ENCODE results near the gene ASMTL. TPM values are rescaled to one million over a fixed set of nuclear protein-coding genes. Genes with fewer than 3 reads are reported as not detected.

Gene ASMTL, protein sequence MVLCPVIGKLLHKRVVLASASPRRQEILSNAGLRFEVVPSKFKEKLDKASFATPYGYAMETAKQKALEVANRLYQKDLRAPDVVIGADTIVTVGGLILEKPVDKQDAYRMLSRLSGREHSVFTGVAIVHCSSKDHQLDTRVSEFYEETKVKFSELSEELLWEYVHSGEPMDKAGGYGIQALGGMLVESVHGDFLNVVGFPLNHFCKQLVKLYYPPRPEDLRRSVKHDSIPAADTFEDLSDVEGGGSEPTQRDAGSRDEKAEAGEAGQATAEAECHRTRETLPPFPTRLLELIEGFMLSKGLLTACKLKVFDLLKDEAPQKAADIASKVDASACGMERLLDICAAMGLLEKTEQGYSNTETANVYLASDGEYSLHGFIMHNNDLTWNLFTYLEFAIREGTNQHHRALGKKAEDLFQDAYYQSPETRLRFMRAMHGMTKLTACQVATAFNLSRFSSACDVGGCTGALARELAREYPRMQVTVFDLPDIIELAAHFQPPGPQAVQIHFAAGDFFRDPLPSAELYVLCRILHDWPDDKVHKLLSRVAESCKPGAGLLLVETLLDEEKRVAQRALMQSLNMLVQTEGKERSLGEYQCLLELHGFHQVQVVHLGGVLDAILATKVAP
- total RNA-seq (10 to 100 TPM; 30.9 to 50.0 (median 41.7) TPM), polyA plus RNA-seq (10 to 100 TPM; 41.0 to 46.0 TPM), total RNA-seq (28.7 reads per million, percentile 59 among the genes with 10 or more reads in this experiment)

GRCh38 chrX:1452516-1453394 is at the start of gene ASMTL:
ASMTL (minus strand) TSS chrX:1452909; CDS start chrX:1452840, 69 bp downstream.
- H3K27ac Mint-ChIP-seq, result peak within 1 kb of the TSS; percentile 81 to 99 (median 95)
- H3K4me1 Mint-ChIP-seq, result peaks cover 7 to 37% (median 26%) of the 10 kb centered on the region in 7 donors
- peak within 1 kb of the TSS; percentile 99 for H3K27ac ChIP-seq (ENCODE audit: low read depth, low read length)
- peaks cover 24 to 41% of the 10 kb centered on the region in 2 donors for H3K4me1 ChIP-seq (ENCODE audit: control insufficient read depth in 2 of 2, insufficient read depth in 2 of 2, low read length in 2 of 2)
- no peaks in the 10 kb centered on the region for H3K27me3 ChIP-seq (ENCODE audit: control insufficient read depth in 2 of 2, insufficient read depth in 2 of 2, low read length in 2 of 2)
- ChIA-PET CTCF (no interaction called here), POLR2A (no interaction called here)
- DNase-seq (peak; percentile 99 to 100 (median 100)), ATAC-seq (peak; percentile 91)
- H3K9me3 Mint-ChIP-seq, result peaks cover 0 to 23% (median 12%) of the 10 kb centered on the region in 11 donors
- peaks cover 8 to 26% (median 16%) of the 10 kb centered on the region in 5 donors for H3K36me3 Mint-ChIP-seq
- peaks cover 0 to 2% (median 0%) of the 10 kb centered on the region in 5 donors for H3K27me3 Mint-ChIP-seq
- H3K36me3 ChIP-seq (ENCODE audit: control insufficient read depth in 2 of 3, insufficient read depth in 3 of 3, low read length in 3 of 3), result peaks cover 0 to 4% (median 0%) of the 10 kb centered on the region in 3 experiments
- H3K4me3 Mint-ChIP-seq, result peak within 1 kb of the TSS; percentile 76 to 93 (median 88)
- H3K9me3 ChIP-seq (ENCODE audit: control insufficient read depth in 2 of 3, low read length in 3 of 3), result peaks cover 0 to 4% (median 0%) of the 10 kb centered on the region in 3 experiments
- intact Hi-C loops (cut with micrococcal nuclease), result loop anchor here (1.0 to 5.0 kb wide), 17 partner anchors 11 to 1239 kb away; partner anchors contain the start of genes AKAP17A (in 2 of the 2), CD99 (in 2 of the 2), GTPBP6 (in 2 of the 2) and SLC25A6 (in 2 of the 2)
- H3K4me3 ChIP-seq (ENCODE audit: low read length), result peak within 1 kb of the TSS; percentile 91

DNA sequence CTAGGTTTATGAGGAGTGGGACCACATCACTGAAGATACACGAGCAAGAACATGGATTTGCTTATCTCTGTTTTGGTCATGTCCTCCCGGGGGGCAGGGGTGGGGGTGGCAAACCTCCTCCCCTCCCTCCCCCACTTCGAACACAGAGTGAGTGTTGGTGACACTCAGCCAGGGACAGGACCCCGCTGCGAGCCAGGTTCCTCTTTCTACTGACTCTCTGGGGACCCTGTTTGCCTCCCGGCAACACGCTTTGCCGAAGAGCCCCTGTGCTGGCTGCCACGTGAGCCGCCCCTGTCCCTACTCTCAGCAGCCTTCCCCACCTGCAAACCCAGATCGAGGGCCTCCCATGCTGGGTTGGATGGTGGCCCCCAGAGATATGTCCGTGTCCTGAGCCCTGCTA is 49.5 kb upstream of the ASMTL start:
- intact Hi-C loops (cut with micrococcal nuclease), result no loop called here
- H3K4me3 ChIP-seq (ENCODE audit: low read length), result no peak overlapping the region
- Mint-ChIP-seq H3K9me3 (peaks cover 0 to 2% (median 0%) of the 10 kb centered on the region in 11 donors), H3K4me1 (peaks cover 4 to 49% (median 34%) of the 10 kb centered on the region in 7 donors), H3K27me3 (no peaks in the 10 kb centered on the region), H3K4me3 (no peak overlapping the region), H3K27ac (peak overlapping the region; percentile 54 to 85 (median 72)), H3K36me3 (peaks cover 0 to 32% (median 12%) of the 10 kb centered on the region in 5 donors)
- H3K9me3 ChIP-seq (ENCODE audit: control insufficient read depth in 2 of 3, low read length in 3 of 3), result no peaks in the 10 kb centered on the region
- peaks cover 7 to 14% of the 10 kb centered on the region in 2 donors for H3K4me1 ChIP-seq (ENCODE audit: control insufficient read depth in 2 of 2, insufficient read depth in 2 of 2, low read length in 2 of 2)
- ChIA-PET POLR2A (no interaction called here), CTCF (no interaction called here)
- ATAC-seq (peak; percentile 15), DNase-seq (no peak)
- peaks cover 5 to 34% (median 8%) of the 10 kb centered on the region in 3 experiments for H3K36me3 ChIP-seq (ENCODE audit: control insufficient read depth in 2 of 3, insufficient read depth in 3 of 3, low read length in 3 of 3)
- peak overlapping the region; percentile 44 for H3K27ac ChIP-seq (ENCODE audit: low read depth, low read length)
- no peaks in the 10 kb centered on the region for H3K27me3 ChIP-seq (ENCODE audit: control insufficient read depth in 2 of 2, insufficient read depth in 2 of 2, low read length in 2 of 2)

DNA sequence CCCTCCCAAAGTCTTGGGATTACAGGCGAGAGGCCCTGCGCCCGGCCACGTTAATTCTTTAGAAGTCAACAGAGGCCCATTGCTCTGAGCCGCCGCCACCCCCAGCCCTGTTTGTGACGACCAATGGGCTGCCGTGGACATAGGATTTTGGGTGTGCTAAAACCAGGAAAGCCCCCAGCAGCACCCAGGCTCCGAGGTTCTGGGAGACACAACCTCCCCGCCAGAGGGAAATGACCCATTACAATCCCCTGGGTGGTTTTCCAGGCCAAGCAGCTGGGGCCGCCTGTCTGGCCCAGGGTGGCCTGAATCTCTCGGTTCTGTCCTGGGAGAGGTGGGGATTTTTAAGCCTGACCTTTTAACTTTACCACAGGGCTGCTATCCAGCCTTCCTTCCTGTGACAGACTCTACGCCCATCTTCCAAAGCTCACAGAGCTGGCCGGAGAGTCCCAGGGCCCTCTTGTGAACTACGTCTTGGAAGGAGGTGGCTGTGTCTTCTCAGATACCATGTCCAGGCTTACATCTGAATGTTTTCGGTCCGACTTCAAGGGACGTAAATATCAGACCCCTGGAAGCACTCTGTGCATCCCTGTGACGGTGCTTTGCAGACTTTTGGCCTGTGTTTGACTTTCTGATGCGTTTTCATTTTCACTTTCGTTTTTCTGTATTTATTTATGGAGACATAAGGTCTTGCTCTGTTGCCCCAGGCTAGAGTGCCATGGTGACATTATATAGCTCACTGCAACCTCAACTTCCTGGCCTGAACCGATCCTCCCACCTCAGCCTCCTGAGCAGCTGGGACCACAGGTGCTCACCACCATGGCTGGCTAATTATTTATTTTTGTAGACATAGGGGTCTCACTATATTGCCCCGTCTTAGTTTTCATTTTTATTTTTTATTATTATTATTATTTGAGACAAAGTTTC is 48.3 kb upstream of the ASMTL start:
- Mint-ChIP-seq H3K4me3 (peak overlapping the region in 6 of 10 donors; percentile 12 to 68 (median 46)), H3K4me1 (peaks cover 10 to 46% (median 34%) of the 10 kb centered on the region in 7 donors), H3K27ac (peak overlapping the region; percentile 58 to 94 (median 81)), H3K9me3 (peaks cover 0 to 2% (median 0%) of the 10 kb centered on the region in 11 donors), H3K36me3 (peaks cover 0 to 26% (median 12%) of the 10 kb centered on the region in 5 donors), H3K27me3 (no peaks in the 10 kb centered on the region)
- Histone ChIP-seq H3K27ac (ENCODE audit: low read depth, low read length) (peak overlapping the region; percentile 9), H3K36me3 (ENCODE audit: control insufficient read depth in 2 of 3, insufficient read depth in 3 of 3, low read length in 3 of 3) (peaks cover 5 to 33% (median 8%) of the 10 kb centered on the region in 3 experiments), H3K9me3 (ENCODE audit: control insufficient read depth in 2 of 3, low read length in 3 of 3) (no peaks in the 10 kb centered on the region), H3K4me1 (ENCODE audit: control insufficient read depth in 2 of 2, insufficient read depth in 2 of 2, low read length in 2 of 2) (peaks cover 7 to 11% of the 10 kb centered on the region in 2 donors), H3K27me3 (ENCODE audit: control insufficient read depth in 2 of 2, insufficient read depth in 2 of 2, low read length in 2 of 2) (no peaks in the 10 kb centered on the region), H3K4me3 (ENCODE audit: low read length) (peak overlapping the region; percentile 24)
- ATAC-seq (peak; percentile 23), DNase-seq (peak in 1 of 9 donors; percentile 42)
- ChIA-PET CTCF (no interaction called here), POLR2A (no interaction called here)
- intact Hi-C loops (cut with micrococcal nuclease), result loop anchor here in 1 of 2 donors (1.0 to 2.0 kb wide), 4 partner anchors 9 to 38 kb away; partner anchors contain the start of gene P2RY8

- H3K4me3 ChIP-seq (ENCODE audit: low read length), result no peak overlapping the region
- H3K9me3 ChIP-seq (ENCODE audit: control insufficient read depth in 2 of 3, low read length in 3 of 3), result peaks cover 0 to 3% (median 0%) of the 10 kb centered on the region in 3 experiments
- Mint-ChIP-seq H3K9me3 (peaks cover 0 to 8% (median 3%) of the 10 kb centered on the region in 11 donors), H3K27me3 (peaks cover 0 to 2% (median 0%) of the 10 kb centered on the region in 5 donors), H3K4me3 (no peak overlapping the region), H3K36me3 (peaks cover 5 to 30% (median 17%) of the 10 kb centered on the region in 5 donors), H3K27ac (peak overlapping the region; percentile 48 to 90 (median 75)), H3K4me1 (peaks cover 15 to 45% (median 39%) of the 10 kb centered on the region in 7 donors)
- H3K4me1 ChIP-seq (ENCODE audit: control insufficient read depth in 2 of 2, insufficient read depth in 2 of 2, low read length in 2 of 2), result peaks cover 5% of the 10 kb centered on the region in 2 donors
- no peaks in the 10 kb centered on the region for H3K27me3 ChIP-seq (ENCODE audit: control insufficient read depth in 2 of 2, insufficient read depth in 2 of 2, low read length in 2 of 2)
- intact Hi-C loops (cut with micrococcal nuclease), result no loop called here
- ChIA-PET CTCF (no interaction called here), POLR2A (no interaction called here)
- peaks cover 13 to 30% (median 16%) of the 10 kb centered on the region in 3 experiments for H3K36me3 ChIP-seq (ENCODE audit: control insufficient read depth in 2 of 3, insufficient read depth in 3 of 3, low read length in 3 of 3)
- ATAC-seq (no peak), DNase-seq (no peak)
- no peak overlapping the region for H3K27ac ChIP-seq (ENCODE audit: low read depth, low read length)
Measured at GRCh38 chrX:1496076-1496475, 43.4 kb upstream of the ASMTL start.

GRCh38 chrX:1493877-1494510 is 41.3 kb upstream of the ASMTL start:
- peaks cover 0 to 13% (median 3%) of the 10 kb centered on the region in 11 donors for H3K9me3 Mint-ChIP-seq
- Histone ChIP-seq H3K27ac (ENCODE audit: low read depth, low read length) (peak overlapping the region; percentile 36), H3K4me3 (ENCODE audit: low read length) (no peak overlapping the region), H3K9me3 (ENCODE audit: control insufficient read depth in 2 of 3, low read length in 3 of 3) (peaks cover 0 to 3% (median 0%) of the 10 kb centered on the region in 3 experiments), H3K4me1 (ENCODE audit: control insufficient read depth in 2 of 2, insufficient read depth in 2 of 2, low read length in 2 of 2) (no peaks in the 10 kb centered on the region), H3K36me3 (ENCODE audit: control insufficient read depth in 2 of 3, insufficient read depth in 3 of 3, low read length in 3 of 3) (peaks cover 15 to 34% (median 19%) of the 10 kb centered on the region in 3 experiments), H3K27me3 (ENCODE audit: control insufficient read depth in 2 of 2, insufficient read depth in 2 of 2, low read length in 2 of 2) (no peaks in the 10 kb centered on the region)
- CTCF ChIA-PET, result no interaction called here
- peak in 4 of 9 donors; percentile 19 to 27 (median 24) for DNase-seq
- H3K36me3 Mint-ChIP-seq, result peaks cover 5 to 34% (median 24%) of the 10 kb centered on the region in 5 donors
- H3K4me3 Mint-ChIP-seq, result peak overlapping the region in 1 of 10 donors; percentile 12
- peak; percentile 61 for ATAC-seq
- intact Hi-C loops (cut with micrococcal nuclease), result loop anchor here (1.0 to 5.0 kb wide), 5 partner anchors 31 to 61 kb away; partner anchors contain the start of genes ASMTL (in 2 of the 2) and P2RY8 (in 2 of the 2)
- POLR2A ChIA-PET, result no interaction called here
- peaks cover 0 to 2% (median 0%) of the 10 kb centered on the region in 5 donors for H3K27me3 Mint-ChIP-seq
- H3K27ac Mint-ChIP-seq, result peak overlapping the region; percentile 54 to 94 (median 77)
- peaks cover 14 to 46% (median 34%) of the 10 kb centered on the region in 7 donors for H3K4me1 Mint-ChIP-seq
